HG02759 (cell line): ENCODE measurements around the gene GNB3.

Experiments
- ATAC-seq: cut with Tn5 transposase; IDR thresholded peaks from one replicate; pipeline ENCODE4 v1.9.1; 2021; ENCODE audit warnings: mild to moderate bottlenecking, moderate library complexity; ENCODE audit not compliant: unreplicated experiment

The GNB3 gene

DNA sequence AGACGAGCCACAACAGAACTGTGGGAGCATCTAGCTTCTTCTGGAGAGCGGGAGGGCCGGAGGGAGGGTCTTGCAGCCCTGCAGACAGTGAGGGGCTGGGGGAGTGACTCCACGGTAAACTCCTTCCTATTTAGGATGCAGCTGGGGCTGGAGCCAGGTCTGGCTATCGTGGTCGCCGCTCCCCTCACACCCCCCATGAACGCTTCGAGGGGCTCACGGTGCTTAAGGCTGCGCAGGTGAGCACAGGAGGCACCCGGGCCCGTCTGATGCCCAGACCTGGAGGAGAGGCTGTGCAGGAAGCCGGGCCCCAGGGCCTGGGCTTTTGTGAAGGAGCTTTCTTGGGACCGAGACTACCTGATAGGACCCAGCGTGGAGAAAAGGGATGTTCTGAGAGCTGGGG, 3.9 kb upstream of the GNB3 start:
- ATAC-seq = no peak

DNA sequence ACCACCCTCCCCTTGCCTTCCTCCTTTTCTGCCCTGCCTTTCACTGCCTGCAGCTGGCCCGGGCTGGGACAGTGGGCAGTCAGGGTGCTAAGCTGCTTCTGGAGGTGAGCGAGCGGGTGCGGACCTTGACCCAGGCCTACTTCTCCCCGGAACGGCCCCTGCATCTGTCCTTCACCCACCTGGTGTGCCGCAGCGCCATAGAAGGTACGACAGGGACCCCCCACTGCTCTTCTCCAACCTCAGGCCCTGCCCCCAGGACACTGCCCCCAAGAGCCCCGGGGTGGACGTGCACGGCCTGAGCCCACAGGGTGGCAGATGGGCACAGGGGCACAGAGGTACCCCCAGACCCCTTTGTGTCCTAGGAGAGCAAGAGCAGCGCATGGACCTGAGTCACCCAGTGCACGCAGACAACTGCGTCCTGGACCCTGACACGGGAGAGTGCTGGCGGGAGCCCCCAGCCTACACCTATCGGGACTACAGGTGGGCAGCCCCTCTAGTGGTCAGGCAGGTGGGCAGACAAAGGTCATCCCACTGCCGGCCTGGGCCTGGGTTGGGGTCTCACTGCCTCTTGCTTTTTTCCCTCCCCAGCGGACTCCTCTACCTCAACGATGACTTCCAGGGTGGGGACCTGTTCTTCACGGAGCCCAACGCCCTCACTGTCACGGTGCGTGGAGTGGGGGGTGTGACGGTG, 3.2 kb upstream of the GNB3 start:
- no peak for ATAC-seq

DNA sequence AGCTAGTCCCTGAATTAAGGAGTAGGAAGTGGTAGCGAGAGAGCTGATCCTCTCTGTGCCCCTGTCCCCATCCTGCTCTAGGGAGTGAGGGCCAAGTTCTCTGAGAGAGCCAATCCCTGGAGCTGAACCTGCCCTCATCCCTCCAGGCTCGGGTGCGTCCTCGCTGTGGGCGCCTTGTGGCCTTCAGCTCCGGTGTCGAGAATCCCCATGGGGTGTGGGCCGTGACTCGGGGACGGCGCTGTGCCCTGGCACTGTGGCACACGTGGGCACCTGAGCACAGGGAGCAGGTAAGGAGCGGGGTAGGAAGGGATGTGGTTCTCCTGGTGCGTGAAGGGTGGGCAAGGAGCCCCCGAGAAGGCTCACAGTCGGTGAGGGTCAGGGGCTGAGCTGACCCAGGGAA, 1.9 kb upstream of the GNB3 start:
- no peak for ATAC-seq

DNA sequence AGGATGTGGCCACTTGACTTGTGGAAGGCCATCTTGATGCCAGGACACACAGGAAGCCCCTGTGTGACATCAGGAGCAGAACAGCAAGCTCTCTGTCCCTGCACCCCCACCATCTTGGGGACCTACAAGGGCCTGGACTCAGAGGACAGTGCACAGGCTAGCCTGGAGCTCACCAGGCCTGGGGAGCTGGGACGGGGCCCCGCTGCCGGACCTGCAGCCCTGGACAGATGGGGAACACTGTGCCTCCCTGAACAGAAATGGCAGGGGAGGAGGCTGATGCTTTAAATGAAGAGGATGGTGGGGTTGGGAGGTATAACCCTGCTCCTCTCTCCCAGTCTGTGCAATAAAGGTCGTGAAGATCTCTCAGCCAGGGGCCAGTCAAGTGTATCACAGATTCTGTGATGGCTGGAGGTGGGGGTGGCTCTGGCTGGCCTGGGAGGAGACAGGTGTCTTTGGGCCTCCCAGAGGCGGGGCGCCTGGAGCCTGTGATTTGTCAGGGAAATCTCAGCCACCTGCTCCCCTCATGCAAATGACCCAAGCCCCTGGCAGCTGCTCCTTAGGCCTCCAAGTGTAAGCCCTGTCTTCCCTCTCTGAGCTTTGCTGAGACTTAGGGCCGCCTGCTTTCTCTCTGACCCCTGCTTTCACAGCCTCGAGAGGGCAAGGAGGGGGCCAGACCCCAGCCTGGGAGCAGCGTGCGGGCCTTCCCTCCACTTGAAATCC, 1.1 kb upstream of the GNB3 start:
- ATAC-seq = peak; percentile 87

DNA sequence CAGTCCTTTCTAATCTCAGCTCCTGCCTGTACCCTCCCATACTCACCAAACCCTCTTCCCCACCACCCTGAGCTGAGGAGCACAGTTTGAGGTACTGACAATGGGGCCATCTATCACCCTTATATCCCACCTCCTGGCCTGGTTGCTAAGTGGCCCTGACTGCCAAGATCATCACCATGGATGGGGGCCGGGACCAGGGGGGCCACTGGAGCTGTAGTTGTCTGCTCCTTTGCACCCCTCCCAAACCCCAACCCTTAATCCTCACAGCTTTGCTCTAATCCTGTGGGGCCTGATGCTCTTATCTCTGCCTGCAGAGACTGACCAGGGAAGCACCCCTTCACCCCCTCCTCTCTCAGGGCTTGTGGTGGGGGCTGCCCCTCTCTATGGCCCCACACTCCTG, 395 bp upstream of the GNB3 start:
- ATAC-seq = no peak

DNA sequence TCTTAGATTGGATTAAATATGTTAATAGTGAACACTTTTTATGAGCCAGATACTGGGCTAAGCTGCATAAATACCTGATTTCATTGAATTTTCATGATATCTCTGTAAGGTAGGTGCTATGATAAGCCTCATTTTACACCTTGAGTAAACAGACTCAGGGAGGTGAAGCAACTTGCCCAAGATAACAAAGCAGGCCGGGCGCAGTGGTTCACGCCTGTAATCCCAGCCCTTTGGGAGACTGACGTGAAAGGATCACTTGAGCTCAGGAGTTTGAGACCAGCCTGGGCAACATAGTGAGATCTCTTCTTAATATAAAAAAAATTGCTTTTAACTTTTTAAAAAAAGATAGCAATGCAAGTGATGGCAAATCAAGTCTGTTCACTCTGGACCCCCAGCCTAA, 1.4 kb downstream of the GNB3 start:
- no peak for ATAC-seq

DNA sequence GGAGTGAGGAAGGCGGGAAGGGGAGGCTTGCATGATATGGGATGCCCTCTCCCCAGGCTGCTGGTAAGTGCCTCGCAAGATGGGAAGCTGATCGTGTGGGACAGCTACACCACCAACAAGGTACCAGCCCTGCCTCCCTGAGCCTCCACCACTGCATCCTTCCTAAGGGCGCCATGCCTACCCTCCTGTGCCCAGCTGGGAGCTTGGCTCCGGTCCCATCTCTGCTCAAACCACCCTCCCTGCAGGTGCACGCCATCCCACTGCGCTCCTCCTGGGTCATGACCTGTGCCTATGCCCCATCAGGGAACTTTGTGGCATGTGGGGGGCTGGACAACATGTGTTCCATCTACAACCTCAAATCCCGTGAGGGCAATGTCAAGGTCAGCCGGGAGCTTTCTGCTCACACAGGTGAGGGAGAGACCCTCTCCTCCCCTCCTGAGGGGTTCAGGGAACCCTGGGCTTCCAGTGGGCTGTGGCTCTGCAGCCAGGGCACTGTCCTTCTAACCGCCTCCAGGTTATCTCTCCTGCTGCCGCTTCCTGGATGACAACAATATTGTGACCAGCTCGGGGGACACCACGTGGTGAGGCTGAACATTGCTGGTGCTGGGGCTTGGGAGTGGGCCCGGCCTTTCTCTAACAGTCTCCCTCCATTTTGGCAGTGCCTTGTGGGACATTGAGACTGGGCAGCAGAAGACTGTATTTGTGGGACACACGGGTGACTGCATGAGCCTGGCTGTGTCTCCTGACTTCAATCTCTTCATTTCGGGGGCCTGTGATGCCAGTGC, 2.6 kb downstream of the GNB3 start:
- no peak for ATAC-seq

DNA sequence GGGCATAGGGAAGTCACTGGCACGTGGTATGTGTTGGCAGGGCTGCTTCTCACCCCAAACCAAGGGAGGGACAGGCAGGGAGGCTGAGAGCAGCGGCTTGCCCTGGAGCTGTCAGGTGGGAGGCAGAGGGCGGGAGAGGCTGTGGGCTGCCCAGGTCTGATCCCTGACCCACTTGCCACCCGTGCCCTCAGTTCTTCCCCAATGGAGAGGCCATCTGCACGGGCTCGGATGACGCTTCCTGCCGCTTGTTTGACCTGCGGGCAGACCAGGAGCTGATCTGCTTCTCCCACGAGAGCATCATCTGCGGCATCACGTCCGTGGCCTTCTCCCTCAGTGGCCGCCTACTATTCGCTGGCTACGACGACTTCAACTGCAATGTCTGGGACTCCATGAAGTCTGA, 4.7 kb downstream of the GNB3 start:
- no peak for ATAC-seq

DNA sequence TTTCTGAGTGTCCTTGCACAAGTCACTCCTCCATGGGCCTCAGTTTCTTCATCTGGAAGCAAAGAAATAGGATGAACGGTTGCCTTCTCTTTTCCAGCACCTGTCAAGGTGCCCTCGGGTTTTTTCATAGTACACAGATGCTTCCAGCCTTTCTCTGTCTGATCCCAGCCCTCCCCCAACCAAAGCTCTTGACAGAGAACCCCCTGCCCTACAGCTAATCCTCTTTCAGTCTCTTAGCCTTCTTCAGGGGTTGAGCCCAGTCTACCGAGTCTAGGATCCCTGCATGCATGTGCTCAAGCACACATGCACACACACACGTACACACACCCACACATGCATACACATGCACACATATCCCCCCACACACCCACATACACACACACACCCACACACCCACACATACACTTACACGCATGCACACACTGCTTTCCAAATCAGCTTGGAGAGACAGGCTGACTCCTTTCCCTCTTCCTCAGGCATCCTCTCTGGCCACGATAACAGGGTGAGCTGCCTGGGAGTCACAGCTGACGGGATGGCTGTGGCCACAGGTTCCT, 5.7 kb downstream of the GNB3 start:
- ATAC-seq = no peak

DNA sequence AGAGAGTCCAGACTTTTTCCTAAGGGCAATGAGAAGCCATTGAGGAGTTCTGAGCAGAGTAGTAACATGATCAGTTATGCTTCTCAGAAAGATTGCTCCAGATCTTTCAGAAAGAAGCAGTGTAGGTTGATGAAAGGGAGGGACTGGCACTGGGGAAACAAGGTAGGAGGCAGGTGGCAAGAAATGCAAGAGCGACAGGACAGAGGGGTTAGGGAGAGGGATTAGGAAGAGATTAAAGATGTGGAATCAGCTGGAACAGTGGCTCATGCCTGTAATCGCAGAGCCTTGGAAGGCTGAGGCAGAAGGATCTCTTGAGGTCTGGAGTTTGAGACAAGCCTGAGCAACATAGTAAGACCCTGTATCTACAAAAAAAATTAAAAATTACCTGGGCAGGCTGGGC, 7.0 kb downstream of the GNB3 start:
- no peak for ATAC-seq

DNA sequence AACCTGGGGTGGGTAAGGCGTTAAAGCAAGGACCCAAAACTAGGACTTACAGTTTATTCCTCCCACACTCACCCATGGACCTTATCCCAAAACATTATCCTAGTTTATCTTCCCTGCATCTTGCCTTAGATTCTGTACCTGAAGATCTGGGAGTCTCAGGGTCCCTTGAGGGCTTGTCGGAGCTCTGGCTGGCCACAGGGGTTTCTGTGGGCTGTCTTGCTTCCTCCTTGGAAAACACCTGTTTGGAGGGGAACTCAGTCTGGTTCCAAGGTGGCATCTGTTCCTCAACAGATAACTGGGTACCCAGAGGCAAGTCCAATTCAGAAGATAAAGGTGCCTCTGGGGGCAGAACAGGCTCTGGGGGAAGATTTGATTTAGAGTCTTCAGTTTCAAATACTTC, 8.7 kb downstream of the GNB3 start:
- ATAC-seq = no peak

DNA sequence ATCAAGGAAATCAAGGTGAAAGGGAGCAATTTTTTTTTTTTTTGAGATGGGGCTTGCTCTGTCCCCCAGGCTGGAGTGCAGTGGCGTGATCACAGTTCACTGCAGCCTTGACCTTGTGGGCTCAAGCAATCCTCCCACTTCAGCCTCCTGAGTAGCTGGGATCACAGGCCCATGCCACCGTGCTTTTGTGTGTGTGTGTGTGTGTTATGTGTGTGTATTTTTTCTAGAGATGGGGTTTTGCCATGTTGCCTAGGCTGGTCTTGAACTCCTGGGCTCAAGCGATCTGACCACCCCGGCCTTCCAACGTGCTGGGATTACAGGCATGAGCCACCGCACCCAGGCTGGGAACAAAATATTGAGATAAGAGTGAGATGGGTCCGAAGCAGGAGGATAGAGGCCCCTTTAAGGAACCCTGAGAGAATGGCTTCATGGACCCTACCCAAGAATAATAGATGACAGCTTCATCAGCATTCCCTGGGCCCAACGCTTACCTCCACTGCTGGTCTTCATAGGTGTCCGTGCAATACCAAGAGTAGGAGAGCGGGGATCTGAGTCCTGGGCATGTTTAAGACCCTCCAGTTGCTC, 9.3 kb downstream of the GNB3 start:
- no peak for ATAC-seq

DNA sequence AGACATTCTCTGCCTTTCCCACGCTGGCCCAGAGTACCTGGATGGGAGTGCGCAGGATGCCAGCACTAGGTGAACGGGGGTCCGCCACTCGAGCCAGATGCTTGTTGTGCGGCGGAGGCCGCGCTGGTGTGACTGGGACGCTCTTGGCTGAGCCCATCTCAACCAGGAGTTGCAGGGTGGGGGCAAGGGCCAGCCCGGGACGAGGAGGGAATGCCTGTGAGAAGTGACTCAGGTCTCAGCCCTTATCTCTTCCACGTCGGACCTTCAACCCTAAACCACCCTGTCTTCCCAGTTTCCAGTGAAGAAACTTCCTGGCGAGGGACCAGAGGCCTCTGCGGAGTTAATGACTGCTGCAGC, 10.0 kb downstream of the GNB3 start:
- no peak for ATAC-seq

DNA sequence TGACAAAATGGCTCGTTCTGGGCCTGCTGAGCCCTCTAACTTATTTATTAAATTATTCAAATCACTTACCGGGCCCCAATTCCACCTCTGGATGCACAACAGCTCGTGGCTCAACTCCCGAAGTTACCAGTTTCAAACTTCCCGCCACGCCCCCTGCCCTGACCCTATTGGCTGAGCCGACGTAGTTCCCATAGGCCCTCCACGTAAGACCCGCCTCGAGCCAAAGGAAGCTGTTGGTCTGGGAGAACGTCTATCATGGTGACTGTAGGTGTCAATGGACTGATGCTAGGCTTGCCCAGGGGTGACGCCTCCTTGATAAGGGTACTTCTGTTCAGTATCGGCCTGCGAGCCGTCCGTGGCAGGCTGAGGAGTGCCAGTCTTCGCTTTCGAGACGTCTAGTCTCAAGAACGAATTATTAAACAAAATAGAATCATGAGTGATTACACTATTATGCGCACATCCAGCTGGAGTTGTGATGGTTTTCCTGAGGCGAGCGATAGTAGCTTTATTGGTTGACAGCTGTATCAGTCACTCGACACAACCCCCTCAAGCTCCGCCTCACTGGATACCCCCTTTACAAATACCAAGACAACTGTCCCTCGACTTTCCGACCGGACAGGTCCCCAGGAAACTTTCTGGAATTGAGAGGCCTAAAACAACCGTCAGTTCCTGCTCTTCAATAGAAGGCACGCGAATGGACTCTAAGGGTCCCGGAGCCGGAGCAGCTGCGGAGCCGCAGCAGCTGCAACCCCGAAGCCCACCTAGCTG, 10.6 kb downstream of the GNB3 start, which contains the start of gene CDCA3:
TSS of gene CDCA3 (minus strand) at position 134 of the 768 bp plus-strand sequence. CDS start 334 bp downstream, outside the sequence.
- ATAC-seq = peak; percentile 56

DNA sequence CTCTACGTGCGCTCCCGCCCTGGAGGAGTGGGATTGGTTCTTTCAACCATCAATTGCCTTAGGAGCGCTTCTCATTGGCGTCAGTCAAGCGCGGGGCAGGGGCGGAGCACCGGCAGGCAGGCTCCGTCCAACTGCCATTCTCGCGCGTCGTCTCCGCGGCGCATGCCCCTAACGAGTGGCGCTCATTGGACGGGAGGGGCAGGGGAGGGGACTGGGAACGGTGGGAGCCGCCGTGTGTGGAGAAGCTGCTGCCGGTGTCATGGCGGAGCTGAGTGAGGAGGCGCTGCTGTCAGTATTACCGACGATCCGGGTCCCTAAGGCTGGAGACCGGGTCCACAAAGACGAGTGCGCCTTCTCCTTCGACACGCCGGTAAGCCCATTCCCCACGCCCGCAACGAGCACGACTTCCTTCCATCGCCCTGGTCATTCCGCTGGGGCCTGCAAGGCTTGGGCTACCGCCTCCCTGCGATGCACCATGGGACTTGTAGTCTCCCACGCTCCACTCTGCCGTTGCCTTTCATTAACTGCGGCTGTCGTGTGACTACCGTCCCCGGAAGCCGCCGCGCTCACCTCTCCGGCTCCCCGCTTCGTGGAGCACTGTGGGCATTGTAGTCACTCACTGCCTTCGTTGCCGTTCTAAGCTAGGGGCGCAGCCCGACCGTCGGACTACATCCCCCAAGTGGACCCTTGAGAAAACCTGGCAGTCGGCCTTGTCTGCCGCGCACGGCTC, 11.4 kb downstream of the GNB3 start, which contains the start of gene USP5:
TSS of gene USP5 (plus strand) at position 230 of the 730 bp plus-strand sequence. CDS start at position 260, 30 bp downstream.
- ATAC-seq = peak; percentile 73

DNA sequence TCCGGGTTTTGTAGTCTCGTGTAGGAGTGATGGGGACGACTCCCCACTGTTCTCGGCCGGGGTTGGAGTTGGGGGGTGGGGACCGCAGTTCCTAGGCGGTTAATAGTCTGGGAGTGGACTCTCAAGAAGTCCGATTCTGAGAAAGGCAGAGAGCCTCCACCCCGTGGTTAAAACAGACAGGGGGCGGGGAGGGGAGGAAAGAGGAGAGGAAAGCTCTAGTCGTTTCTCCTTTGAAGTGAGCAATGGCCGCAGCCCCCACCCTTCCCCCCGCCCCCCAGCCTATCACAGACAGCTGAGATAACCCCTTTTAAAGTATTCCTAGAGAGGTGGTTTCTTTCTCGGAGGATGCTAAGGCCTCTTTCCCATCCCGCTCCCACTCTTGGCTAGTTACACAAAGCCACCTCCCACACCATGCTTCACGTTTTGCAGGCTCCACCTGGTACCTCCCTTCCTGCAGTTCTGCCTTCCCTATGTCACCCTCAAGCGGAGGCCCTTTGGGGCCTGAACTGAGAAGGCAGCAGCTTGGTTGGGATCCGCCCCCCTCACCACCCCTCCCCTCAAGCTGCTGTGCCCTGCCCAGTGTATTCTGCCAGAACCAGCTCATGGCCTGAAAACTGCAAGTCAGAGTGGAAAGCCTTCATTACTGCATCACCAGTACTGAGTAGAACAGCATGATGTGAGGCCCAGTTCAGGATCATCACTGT, 12.1 kb downstream of the GNB3 start:
- ATAC-seq = no peak

DNA sequence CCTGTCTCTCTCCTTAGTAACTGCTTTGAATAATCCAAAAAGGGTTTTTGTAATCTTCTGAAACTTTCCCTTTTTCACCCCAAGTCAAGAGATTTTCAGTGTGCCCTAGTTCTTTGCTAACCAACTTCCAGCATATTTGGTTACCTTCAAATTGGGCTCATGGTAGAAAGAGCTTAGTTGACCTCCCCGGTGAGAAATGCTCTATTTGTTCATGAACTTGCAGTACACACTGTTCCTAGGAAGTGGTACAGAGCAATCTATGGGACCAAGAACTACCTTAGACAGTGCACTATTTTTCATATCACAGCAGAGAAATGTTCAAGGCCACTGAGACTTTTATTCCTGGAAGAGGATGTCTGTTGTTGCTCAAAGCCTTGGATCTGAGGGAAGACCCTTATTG, 12.9 kb downstream of the GNB3 start:
- ATAC-seq = no peak

DNA sequence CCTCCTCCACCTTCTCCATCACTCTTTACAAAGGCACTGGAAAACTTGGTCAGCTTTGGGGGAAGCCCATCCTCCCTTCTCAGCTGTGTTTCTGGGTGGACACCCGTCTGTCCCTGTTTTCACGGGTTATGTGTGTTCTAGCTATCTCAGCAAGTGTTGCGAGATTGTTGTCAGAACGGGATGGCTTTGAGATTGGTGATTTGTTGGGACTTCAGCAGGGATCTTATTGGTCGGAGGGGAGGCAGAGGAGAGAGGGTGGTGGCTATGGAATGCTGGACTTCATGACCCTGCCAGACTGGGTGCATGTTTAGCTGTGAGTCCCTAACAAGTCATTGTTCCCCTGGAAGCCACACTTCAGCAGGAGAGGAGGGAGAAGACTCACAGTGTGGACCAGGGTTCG, 13.3 kb downstream of the GNB3 start:
- no peak for ATAC-seq

DNA sequence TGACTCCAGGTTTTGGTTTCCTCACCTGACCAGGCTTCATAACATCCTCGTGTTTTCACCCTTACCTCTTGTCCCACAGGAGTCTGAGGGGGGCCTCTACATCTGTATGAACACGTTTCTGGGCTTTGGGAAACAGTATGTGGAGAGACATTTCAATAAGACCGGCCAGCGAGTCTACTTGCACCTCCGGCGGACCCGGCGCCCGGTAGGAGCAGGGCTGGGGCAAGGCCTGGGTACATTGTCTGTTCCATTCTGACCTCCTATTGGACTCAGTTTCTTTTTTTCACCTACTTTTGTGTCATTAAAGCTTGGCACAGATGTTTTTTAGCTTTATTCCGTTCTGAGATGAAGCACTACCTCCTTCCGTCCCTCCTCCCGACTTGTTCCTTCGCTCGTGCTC, 14.6 kb downstream of the GNB3 start:
- ATAC-seq = no peak
